GM12873 (cell line): ENCODE data around the gene TSPAN2.

Experiments used
- TF ChIP-seq, protein P1 (sequence below): IDR thresholded peaks from 2 replicates; pipeline ENCODE4 v1.5.1; 2012; ENCODE audit warnings: low read depth, mild to moderate bottlenecking, moderate library complexity, low read length, control low read depth; ENCODE audit not compliant: insufficient read depth; ENCODE audit errors: missing control alignments

TSPAN2 gene

DNA sequence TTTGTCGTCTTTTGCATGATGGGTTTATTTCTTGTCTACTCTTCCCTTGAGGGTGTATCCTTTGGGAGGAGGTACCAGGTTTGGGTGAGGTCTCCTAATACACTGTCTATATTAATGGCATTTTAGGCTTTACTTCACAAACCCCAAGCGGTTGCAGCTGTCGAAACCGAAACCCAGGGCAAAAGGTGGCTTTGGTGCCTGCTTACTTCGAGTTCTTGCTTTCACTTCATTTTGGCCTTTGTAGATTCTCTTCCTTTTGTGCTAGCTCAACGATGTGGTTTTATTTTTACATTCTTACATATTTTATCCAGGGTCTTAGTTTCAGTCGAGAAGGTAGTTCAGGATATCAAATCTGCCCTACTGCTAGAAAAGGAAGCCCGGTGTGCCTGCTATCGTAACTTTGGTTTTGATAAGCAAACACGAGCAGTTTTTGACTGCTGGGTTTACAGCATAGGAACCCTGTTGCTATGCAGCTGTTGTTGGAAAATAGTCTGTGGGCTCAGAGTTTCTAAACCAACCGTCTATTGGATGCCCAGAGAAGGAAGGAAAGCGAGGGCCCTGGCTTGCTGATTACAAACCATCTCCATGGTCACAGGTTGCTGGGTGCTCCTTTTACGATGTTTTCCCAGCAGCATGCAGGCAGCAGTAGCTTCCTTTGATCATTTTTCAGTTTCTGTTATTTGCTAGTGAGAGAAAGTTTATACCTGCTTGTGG, 9.8 kb upstream of the TSPAN2 start:
- TF ChIP-seq, protein P1, sequence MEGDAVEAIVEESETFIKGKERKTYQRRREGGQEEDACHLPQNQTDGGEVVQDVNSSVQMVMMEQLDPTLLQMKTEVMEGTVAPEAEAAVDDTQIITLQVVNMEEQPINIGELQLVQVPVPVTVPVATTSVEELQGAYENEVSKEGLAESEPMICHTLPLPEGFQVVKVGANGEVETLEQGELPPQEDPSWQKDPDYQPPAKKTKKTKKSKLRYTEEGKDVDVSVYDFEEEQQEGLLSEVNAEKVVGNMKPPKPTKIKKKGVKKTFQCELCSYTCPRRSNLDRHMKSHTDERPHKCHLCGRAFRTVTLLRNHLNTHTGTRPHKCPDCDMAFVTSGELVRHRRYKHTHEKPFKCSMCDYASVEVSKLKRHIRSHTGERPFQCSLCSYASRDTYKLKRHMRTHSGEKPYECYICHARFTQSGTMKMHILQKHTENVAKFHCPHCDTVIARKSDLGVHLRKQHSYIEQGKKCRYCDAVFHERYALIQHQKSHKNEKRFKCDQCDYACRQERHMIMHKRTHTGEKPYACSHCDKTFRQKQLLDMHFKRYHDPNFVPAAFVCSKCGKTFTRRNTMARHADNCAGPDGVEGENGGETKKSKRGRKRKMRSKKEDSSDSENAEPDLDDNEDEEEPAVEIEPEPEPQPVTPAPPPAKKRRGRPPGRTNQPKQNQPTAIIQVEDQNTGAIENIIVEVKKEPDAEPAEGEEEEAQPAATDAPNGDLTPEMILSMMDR = no peak

GRCh38 chr1:115092175-115092574, 2.9 kb upstream of the TSPAN2 start:
- TF ChIP-seq, protein P1 = no peak

- TF ChIP-seq, protein P1 = no peak
These were observed 2.3 kb upstream of the TSPAN2 start for GRCh38 chr1:115091572-115091971.

- TF ChIP-seq, protein P1 = no peak
These were observed 1.7 kb upstream of the TSPAN2 start for GRCh38 chr1:115090956-115091355.

- TF ChIP-seq, protein P1 = no peak
These were observed 1.2 kb upstream of the TSPAN2 start for GRCh38 chr1:115090540-115090939.

GRCh38 chr1:115090186-115090490, 835 bp upstream of the TSPAN2 start:
- TF ChIP-seq, protein P1 = no peak

DNA sequence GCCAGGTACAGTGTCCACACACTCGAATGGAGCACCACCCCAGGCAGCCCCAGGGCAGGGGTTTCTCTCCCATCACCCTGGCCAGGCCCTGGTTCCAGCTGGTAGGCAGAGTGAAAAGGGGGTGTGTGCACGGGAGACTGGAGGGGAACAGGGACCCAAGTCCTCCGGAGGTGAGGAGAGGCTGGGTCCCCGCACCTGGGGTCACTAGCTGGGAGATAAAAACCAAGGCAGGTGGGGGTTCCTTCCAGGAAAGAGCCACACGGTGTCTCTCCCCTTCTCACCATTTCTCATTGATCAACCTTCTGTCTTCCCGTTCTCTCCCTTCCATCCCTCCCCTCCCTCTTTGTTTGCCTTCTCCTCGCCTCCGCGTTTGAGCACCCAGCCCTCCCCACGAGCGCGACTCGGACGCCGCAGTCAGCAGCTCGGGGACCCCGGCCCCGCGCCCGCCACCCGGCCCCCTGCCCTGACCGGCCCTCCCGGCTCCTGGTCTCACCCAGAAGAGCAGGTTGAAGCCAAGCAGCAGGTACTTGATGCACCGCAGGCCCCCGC, 358 bp downstream of the TSPAN2 start:
- TF ChIP-seq, protein P1 = no peak
